Left lobe of liver (tissue), 2 donors: Measurements from ENCODE around the gene SLX9. TPM values are rescaled to one million over a fixed set of nuclear protein-coding genes. Genes with fewer than 3 reads are reported as not detected.
"Not testable (repeated sequence)": the region's sequence is repeated elsewhere in the genome, so short reads cannot be mapped to it uniquely, and the experiment has no call there.

Experiments used
- ATAC-seq: fragments of 200-7000 bp; cut with Tn5 transposase; one replicate; pipeline ENCODE4 v1.9.1; 2020; ENCODE audit warnings: mild to moderate bottlenecking, moderate library complexity
- DNase-seq: peaks from one replicate; pipeline ENCODE4 v3.0.0-alpha.2; 2020; ENCODE audit warnings: low spot score
- total RNA-seq: library from RNA; stranded (reverse); gene quantifications from one replicate; pipeline ENCODE4 v1.2.1, GENCODE V29; 2021
- donor health status: DM: no; HTN: no; CAD: no; lungs with moderate emphysema.
- donor health status: DM: no; HTN: yes; CAD: no.

SLX9 gene
- total RNA-seq, 1 donor from 2014 or later: 19.1 TPM

GRCh38 chr21:44928500-44929241 lies 11.2 kb upstream of the SLX9 start:
- not testable (repeated sequence) for ATAC-seq, DNase-seq

GRCh38 chr21:44929242-44929798 lies 10.5 kb upstream of the SLX9 start:
- ATAC-seq (no peak), DNase-seq (no peak)

- DNase-seq (no peak), ATAC-seq (no peak)
These were observed 9.9 kb upstream of the SLX9 start for GRCh38 chr21:44929799-44930542.

GRCh38 chr21:44930543-44930981 lies 9.3 kb upstream of the SLX9 start:
- DNase-seq (no peak), ATAC-seq (no peak)

- DNase-seq (no peak), ATAC-seq (no peak)
These were observed 8.7 kb upstream of the SLX9 start for GRCh38 chr21:44931137-44931500.

GRCh38 chr21:44931501-44932407 lies 8.1 kb upstream of the SLX9 start:
- peak; percentile 73 for ATAC-seq
- peak; percentile 72 for DNase-seq

GRCh38 chr21:44932408-44933181 lies 7.2 kb upstream of the SLX9 start:
- DNase-seq (peak; percentile 67), ATAC-seq (peak; percentile 76)

GRCh38 chr21:44933199-44933917 lies 6.5 kb upstream of the SLX9 start:
- DNase-seq: no peak
- ATAC-seq: no peak

GRCh38 chr21:44933918-44934260 lies 5.9 kb upstream of the SLX9 start:
- DNase-seq: no peak
- no peak for ATAC-seq

- ATAC-seq: no peak
- DNase-seq: no peak
These were observed 5.6 kb upstream of the SLX9 start for GRCh38 chr21:44934276-44934675.

- no peak for DNase-seq
- ATAC-seq: no peak
These were observed 4.9 kb upstream of the SLX9 start for GRCh38 chr21:44934797-44935532.

- ATAC-seq (no peak), DNase-seq (no peak)
These were observed 4.3 kb upstream of the SLX9 start for GRCh38 chr21:44935533-44935927.

GRCh38 chr21:44938772-44939531 lies 877 bp upstream of the SLX9 start:
- DNase-seq (no peak), ATAC-seq (peak; percentile 25)

GRCh38 chr21:44940116-44940631 lies 345 bp downstream of the SLX9 start:
- DNase-seq (no peak), ATAC-seq (peak; percentile 34)

GRCh38 chr21:44941567-44941966 lies 1.7 kb downstream of the SLX9 start:
- ATAC-seq (no peak), DNase-seq (no peak)

- ATAC-seq (no peak), DNase-seq (no peak)
These were observed 2.7 kb downstream of the SLX9 start for GRCh38 chr21:44942566-44942965.

GRCh38 chr21:44943005-44943685 lies 3.3 kb downstream of the SLX9 start:
- ATAC-seq (no peak), DNase-seq (no peak)
